Measurements from ENCODE around the gene TAX1BP1. TPM values are rescaled to one million over a fixed set of nuclear protein-coding genes. Genes with fewer than 3 reads are reported as not detected.

The TAX1BP1 gene
- total RNA-seq, 2 experiments from 2014 or later, result 27.9 to 49.7 TPM

DNA sequence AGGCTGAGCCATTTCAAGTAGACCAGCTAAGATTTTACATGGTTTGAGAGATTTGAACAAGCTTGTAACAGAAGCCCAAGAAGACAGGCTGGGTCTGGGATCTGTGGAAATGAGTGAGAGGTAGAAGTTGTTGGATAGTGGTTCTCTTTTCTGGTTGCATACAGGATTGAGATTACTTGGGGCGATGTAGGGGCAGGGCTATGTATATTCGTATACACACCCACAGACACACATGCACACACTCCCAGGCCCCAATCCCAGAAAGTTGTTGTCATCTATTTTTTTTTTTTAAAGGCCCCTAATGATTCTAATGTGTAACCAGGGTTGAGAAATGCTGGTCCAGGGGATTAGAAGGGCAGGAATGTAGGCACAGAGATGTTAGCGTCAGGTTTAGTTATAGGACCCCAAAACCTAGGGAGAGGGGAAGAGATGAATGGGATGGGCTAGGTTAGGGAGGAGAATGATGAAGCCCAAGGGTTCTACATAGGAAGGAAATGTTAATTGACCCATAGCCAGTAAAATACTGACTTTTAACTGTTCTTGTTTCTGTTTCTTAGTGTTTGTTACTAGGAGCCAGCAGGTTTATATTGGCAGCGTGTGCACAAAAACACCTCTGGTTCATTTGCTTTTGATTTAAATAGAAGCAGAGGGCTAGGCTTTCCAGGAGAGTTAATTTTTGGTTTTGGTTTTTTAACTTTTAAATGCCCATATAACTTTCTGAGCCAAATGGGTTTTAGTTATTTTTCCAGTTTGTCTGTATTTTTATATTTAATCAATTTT is 7.8 kb downstream of the TAX1BP1 start:
- no TSS peak for BruUV-seq (replicated peaks)
- DNase-seq (ENCODE audit: low spot score), result no peak
- ChIA-PET POLR2A (no interaction called here), CTCF (ENCODE audit: unreplicated experiment) (no interaction called here)
- no peak overlapping the region for H3K4me2 ChIP-seq (ENCODE audit: low read length)
- peaks cover 40% of the 10 kb centered on the region for H3K79me2 ChIP-seq (ENCODE audit: insufficient read depth, low read depth, low read length)
- no peaks in the 10 kb centered on the region for H3K9me2 ChIP-seq (ENCODE audit: insufficient read depth, low read length)
- intact Hi-C loops (cut with micrococcal nuclease; ENCODE audit: unreplicated experiment), result no loop called here
- H3K4me1 ChIP-seq (ENCODE audit: insufficient read depth, low read length, poor library complexity, severe bottlenecking), result peaks cover 10% of the 10 kb centered on the region
- no peak overlapping the region for H3K4me3 ChIP-seq (ENCODE audit: low read depth, low read length, poor library complexity, severe bottlenecking)
- no peak overlapping the region for H2AFZ ChIP-seq (ENCODE audit: low read length)
- no peak overlapping the region for H3K27ac ChIP-seq (ENCODE audit: low read depth, low read length, poor library complexity, severe bottlenecking)
- peaks cover 9% of the 10 kb centered on the region for H4K20me1 ChIP-seq (ENCODE audit: insufficient read depth, low read length)
- TF ChIP-seq EZH2phosphoT487 (IDR thresholded peaks at IDR 0.05; ENCODE audit: borderline replicate concordance, low read depth, low read length), result no peak
- TF ChIP-seq, protein P1, sequence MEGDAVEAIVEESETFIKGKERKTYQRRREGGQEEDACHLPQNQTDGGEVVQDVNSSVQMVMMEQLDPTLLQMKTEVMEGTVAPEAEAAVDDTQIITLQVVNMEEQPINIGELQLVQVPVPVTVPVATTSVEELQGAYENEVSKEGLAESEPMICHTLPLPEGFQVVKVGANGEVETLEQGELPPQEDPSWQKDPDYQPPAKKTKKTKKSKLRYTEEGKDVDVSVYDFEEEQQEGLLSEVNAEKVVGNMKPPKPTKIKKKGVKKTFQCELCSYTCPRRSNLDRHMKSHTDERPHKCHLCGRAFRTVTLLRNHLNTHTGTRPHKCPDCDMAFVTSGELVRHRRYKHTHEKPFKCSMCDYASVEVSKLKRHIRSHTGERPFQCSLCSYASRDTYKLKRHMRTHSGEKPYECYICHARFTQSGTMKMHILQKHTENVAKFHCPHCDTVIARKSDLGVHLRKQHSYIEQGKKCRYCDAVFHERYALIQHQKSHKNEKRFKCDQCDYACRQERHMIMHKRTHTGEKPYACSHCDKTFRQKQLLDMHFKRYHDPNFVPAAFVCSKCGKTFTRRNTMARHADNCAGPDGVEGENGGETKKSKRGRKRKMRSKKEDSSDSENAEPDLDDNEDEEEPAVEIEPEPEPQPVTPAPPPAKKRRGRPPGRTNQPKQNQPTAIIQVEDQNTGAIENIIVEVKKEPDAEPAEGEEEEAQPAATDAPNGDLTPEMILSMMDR (conservative IDR thresholded peaks at IDR 0.05; ENCODE audit: low read length), result no peak
- H3K36me3 ChIP-seq (ENCODE audit: insufficient read depth, low read length), result peaks cover 42% of the 10 kb centered on the region
- H3K9me3 ChIP-seq (ENCODE audit: low read length), result no peaks in the 10 kb centered on the region

- Histone ChIP-seq H3K4me2 (ENCODE audit: low read length) (no peak overlapping the region), H3K9me3 (ENCODE audit: low read length) (no peaks in the 10 kb centered on the region), H3K4me1 (ENCODE audit: insufficient read depth, low read length, poor library complexity, severe bottlenecking) (peaks cover 9% of the 10 kb centered on the region), H2AFZ (ENCODE audit: low read length) (no peak overlapping the region), H3K4me3 (ENCODE audit: low read depth, low read length, poor library complexity, severe bottlenecking) (no peak overlapping the region), H3K36me3 (ENCODE audit: insufficient read depth, low read length) (peaks cover 42% of the 10 kb centered on the region), H4K20me1 (ENCODE audit: insufficient read depth, low read length) (peaks cover 9% of the 10 kb centered on the region; the same call in 1 of the 2 replicates), H3K27ac (ENCODE audit: low read depth, low read length, poor library complexity, severe bottlenecking) (no peak overlapping the region), H3K79me2 (ENCODE audit: insufficient read depth, low read depth, low read length) (peaks cover 22% of the 10 kb centered on the region), H3K9me2 (ENCODE audit: insufficient read depth, low read length) (no peaks in the 10 kb centered on the region)
- CTCF ChIA-PET (ENCODE audit: unreplicated experiment), result no interaction called here
- POLR2A ChIA-PET, result interaction anchor here (1.1 kb wide), 1 partner anchor 23 kb away, joined by 6 read pairs; no protein-coding TSS in a partner anchor
- intact Hi-C loops (cut with micrococcal nuclease; ENCODE audit: unreplicated experiment), result no loop called here
- TF ChIP-seq EZH2phosphoT487 (IDR thresholded peaks at IDR 0.05; ENCODE audit: borderline replicate concordance, low read depth, low read length), result no peak
- TF ChIP-seq, protein P1 (conservative IDR thresholded peaks at IDR 0.05; ENCODE audit: low read length), result no peak
- BruUV-seq (replicated peaks), result no TSS peak
- DNase-seq (ENCODE audit: low spot score), result no peak
Observed at GRCh38 chr7:27750316-27750715, 10.4 kb downstream of the TAX1BP1 start.

Data from OCI-LY7 (cell line).